Measurements from ENCODE around the gene TTK.
"Not testable (repeated sequence)": the region's sequence is repeated elsewhere in the genome, so short reads cannot be mapped to it uniquely, and the experiment has no call there.

The TTK gene

GRCh38 chr6:80022803-80023202 is 18.4 kb downstream of the TTK start:
- DNase-seq, result no peak

- DNase-seq, result no peak
Measured at GRCh38 chr6:80028589-80028988, 24.1 kb downstream of the TTK start.

GRCh38 chr6:80029470-80029869 is 25.0 kb downstream of the TTK start:
- DNase-seq, result no peak

GRCh38 chr6:80048220-80048619 is 43.8 kb downstream of the TTK start:
- DNase-seq, result not testable (repeated sequence)

GRCh38 chr6:80060774-80061173 is 56.3 kb downstream of the TTK start:
- no peak for DNase-seq

- DNase-seq, result not testable (repeated sequence)
Measured at GRCh38 chr6:80068146-80068545, 63.7 kb downstream of the TTK start.

- DNase-seq, result not testable (repeated sequence)
Measured at GRCh38 chr6:80070431-80070830, 66.0 kb downstream of the TTK start.

- DNase-seq, result no peak
Measured at GRCh38 chr6:80077067-80077466, 72.6 kb downstream of the TTK start.

- DNase-seq, result no peak
Measured at GRCh38 chr6:80088637-80089036, 84.2 kb downstream of the TTK start.

GRCh38 chr6:80091506-80091905 is 87.1 kb downstream of the TTK start:
- DNase-seq, result no peak

All from activated CD4-positive, alpha-beta T cell treated with anti-CD3 and anti-CD28 coated beads, Interleukin-2, amount 50 U/mL, for 16 hours (primary cell).